ENCODE results near the gene FAM163B. TPM values are rescaled to one million over a fixed set of nuclear protein-coding genes. Genes with fewer than 3 reads are reported as not detected.

Gene FAM163B
- total and polyA plus RNA-seq, 2 donors, result 0.27 to 2.0 TPM

DNA sequence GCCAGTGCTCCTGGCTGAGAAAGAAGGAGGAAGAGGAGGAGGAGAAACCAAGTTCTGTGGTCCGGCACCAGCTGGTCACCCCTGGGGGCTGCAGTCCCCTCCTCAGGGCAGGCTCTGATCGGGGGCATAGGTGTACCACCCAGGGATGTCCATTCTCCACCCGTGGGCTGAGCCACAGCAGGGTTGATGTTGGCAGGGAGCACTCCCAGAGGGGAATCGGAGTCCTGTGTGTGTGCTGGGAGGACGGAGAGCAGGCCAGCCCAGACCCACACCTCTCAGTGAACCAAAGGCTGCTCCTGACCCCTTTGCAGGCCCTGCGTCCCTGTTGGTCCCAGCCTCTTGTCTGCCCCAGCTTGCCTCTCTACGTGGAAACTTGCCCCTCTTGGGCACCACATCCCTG is 79.3 kb downstream of the FAM163B start:
- WGBS, result 93% methylated on average over 7 of the region's 7 CpGs
- Histone ChIP-seq H3K4me3 (ENCODE audit: low read length in 2 of 2) (no peak overlapping the region), H3K27me3 (ENCODE audit: control insufficient read depth in 2 of 2, insufficient read depth in 1 of 2, low read length in 1 of 2) (peaks cover 0 to 56% of the 10 kb centered on the region in 2 donors), H3K9me3 (ENCODE audit: control insufficient read depth in 2 of 2, insufficient read depth in 1 of 2, low read length in 1 of 2) (no peaks in the 10 kb centered on the region), H3K4me1 (ENCODE audit: control insufficient read depth in 2 of 2, insufficient read depth in 2 of 2, low read length in 2 of 2) (peaks cover 29 to 70% of the 10 kb centered on the region in 2 donors), H3K36me3 (ENCODE audit: control insufficient read depth in 2 of 2, insufficient read depth in 2 of 2, low read length in 1 of 2) (no peaks in the 10 kb centered on the region), H3K27ac (ENCODE audit: low read depth in 1 of 2, low read length in 1 of 2) (no peak overlapping the region)
- DNase-seq (ENCODE audit: low read depth in 6 of 9, low spot score in 9 of 9), result no peak

DNA sequence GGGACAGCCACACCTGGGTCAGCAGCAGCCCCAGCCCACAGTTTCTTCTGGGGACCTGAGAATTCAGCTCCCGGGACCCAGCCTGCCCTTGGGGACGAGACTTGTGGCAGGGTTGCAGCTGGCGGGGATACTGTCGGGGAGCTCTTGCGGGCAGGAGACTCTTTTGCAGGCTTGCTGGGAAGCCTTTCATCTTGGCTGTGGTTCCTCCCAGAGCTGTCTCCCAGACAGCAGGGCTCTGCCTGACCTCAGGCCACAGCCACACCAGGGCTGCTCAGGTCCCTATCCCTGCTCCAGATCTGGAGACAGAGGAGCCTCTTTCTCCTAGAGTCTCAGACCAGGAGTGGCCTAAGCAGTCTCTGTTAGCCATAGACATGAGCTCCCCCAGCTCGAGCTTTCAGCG is 79.7 kb downstream of the FAM163B start:
- 49% methylated on average over 7 of the region's 7 CpGs for WGBS
- no peaks in the 10 kb centered on the region for H3K36me3 ChIP-seq (ENCODE audit: control insufficient read depth in 2 of 2, insufficient read depth in 2 of 2, low read length in 1 of 2)
- no peak overlapping the region for H3K4me3 ChIP-seq (ENCODE audit: low read length in 2 of 2)
- peaks cover 0 to 52% of the 10 kb centered on the region in 2 donors for H3K27me3 ChIP-seq (ENCODE audit: control insufficient read depth in 2 of 2, insufficient read depth in 1 of 2, low read length in 1 of 2)
- no peak for DNase-seq (ENCODE audit: low read depth in 6 of 9, low spot score in 9 of 9)
- H3K4me1 ChIP-seq (ENCODE audit: control insufficient read depth in 2 of 2, insufficient read depth in 2 of 2, low read length in 2 of 2), result peaks cover 25 to 66% of the 10 kb centered on the region in 2 donors
- H3K9me3 ChIP-seq (ENCODE audit: control insufficient read depth in 2 of 2, insufficient read depth in 1 of 2, low read length in 1 of 2), result no peaks in the 10 kb centered on the region
- H3K27ac ChIP-seq (ENCODE audit: low read depth in 1 of 2, low read length in 1 of 2), result no peak overlapping the region

DNA sequence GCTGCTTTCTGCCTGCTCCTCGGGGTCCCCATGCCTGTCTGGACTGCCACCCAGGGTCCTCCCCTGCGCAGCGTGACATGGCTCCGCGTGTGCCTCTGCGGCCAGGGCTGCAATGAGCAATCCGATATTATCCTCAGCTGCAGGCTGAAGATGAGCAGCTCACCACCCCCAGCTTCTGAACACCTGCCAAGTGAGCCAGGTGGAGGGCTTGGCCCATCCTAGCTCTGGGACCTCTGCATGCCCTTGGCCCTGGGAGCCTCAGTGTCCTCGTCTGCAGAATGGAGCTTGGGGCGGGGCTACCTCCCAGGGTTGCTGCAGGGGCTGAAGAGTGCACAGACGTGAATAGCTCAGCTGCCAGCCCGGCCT is 80.3 kb downstream of the FAM163B start:
- Histone ChIP-seq H3K27ac (ENCODE audit: low read depth in 1 of 2, low read length in 1 of 2) (no peak overlapping the region), H3K4me3 (ENCODE audit: low read length in 2 of 2) (no peak overlapping the region)
- WGBS, result 90% methylated on average over 11 of the region's 11 CpGs

DNA sequence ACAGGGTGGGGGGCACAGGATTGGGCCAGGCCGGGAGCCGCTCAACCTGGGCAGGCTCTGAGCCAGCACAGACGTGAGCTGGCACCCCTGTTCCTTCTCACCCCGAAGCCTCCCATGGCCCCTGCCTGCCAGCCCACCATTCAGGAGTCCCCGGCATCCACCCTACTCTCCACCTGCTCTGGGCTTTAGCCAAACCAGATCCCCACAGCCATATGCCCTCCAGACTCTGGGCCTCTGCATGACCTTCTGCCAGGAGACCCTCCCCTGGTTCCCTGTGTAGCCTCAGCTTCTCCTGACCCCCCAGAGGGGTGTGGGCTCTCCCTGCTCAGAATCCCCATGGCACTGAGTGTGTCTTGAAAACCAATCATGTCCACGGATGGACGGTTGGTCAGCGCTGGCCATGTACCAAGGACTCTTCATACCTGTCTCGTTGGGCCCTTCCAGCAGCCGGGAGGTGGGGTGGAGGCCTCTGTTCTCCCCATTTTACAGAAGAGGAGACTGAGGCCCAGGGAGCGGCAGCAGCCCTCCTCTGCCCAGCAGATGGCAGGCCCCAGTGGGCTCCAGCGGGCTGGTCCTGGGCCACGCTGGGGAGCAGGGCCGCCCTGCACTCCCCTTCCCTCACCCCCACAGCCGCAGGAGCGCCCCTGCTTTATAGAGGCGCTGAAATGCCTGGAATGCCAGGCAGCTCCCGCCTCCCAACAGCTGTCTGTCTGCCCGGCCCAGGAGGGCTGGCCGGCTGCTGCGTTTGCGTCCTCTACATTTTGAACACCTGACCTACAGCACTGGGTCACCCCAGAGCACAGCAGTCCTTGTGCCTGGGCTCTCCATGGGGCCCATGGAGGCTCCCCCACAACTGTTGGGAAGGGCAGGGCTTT is 81.0 kb downstream of the FAM163B start:
- Histone ChIP-seq H3K4me1 (ENCODE audit: control insufficient read depth in 2 of 2, insufficient read depth in 2 of 2, low read length in 2 of 2) (peaks cover 13 to 54% of the 10 kb centered on the region in 2 donors), H3K36me3 (ENCODE audit: control insufficient read depth in 2 of 2, insufficient read depth in 2 of 2, low read length in 1 of 2) (no peaks in the 10 kb centered on the region), H3K9me3 (ENCODE audit: control insufficient read depth in 2 of 2, insufficient read depth in 1 of 2, low read length in 1 of 2) (no peaks in the 10 kb centered on the region), H3K27me3 (ENCODE audit: control insufficient read depth in 2 of 2, insufficient read depth in 1 of 2, low read length in 1 of 2) (peaks cover 0 to 40% of the 10 kb centered on the region in 2 donors), H3K27ac (ENCODE audit: low read depth in 1 of 2, low read length in 1 of 2) (no peak overlapping the region), H3K4me3 (ENCODE audit: low read length in 2 of 2) (no peak overlapping the region)
- 91% methylated on average over 22 of the region's 22 CpGs for WGBS
- DNase-seq (ENCODE audit: low read depth in 6 of 9, low spot score in 9 of 9), result no peak

More for the DNA sequence above, 80.3 kb downstream of the FAM163B start:
- Histone ChIP-seq H3K9me3 (ENCODE audit: control insufficient read depth in 2 of 2, insufficient read depth in 1 of 2, low read length in 1 of 2) (no peaks in the 10 kb centered on the region), H3K4me1 (ENCODE audit: control insufficient read depth in 2 of 2, insufficient read depth in 2 of 2, low read length in 2 of 2) (peaks cover 19 to 60% of the 10 kb centered on the region in 2 donors), H3K36me3 (ENCODE audit: control insufficient read depth in 2 of 2, insufficient read depth in 2 of 2, low read length in 1 of 2) (no peaks in the 10 kb centered on the region), H3K27me3 (ENCODE audit: control insufficient read depth in 2 of 2, insufficient read depth in 1 of 2, low read length in 1 of 2) (peaks cover 0 to 46% of the 10 kb centered on the region in 2 donors)
- DNase-seq (ENCODE audit: low read depth in 6 of 9, low spot score in 9 of 9), result no peak

DNA sequence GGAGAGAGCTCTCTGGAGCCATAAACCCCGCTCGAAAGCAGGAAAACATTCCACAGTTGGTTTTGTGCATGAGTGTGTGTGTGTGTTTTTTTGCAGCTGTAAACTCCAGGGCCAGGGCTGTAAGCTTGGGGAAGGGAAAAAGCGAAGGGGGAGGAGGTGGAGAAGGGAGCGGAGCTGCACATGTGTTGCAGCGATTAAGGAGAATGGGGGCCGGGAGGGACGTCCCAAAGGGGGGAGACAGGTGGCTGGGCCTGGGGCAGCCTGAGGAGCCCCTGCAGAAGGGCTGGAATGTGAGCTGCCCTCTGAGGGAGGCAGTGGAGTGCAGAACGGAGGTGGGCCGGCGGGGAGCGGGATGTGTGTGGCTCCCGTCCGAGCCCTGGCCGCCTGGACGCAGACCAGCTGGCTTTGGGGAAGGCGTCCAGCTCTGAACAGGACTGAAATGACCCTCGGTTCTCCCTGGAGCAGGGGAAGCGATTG is 81.7 kb downstream of the FAM163B start:
- DNase-seq (ENCODE audit: low read depth in 6 of 9, low spot score in 9 of 9), result no peak
- H3K4me1 ChIP-seq (ENCODE audit: control insufficient read depth in 2 of 2, insufficient read depth in 2 of 2, low read length in 2 of 2), result peaks cover 10 to 51% of the 10 kb centered on the region in 2 donors
- peaks cover 0 to 35% of the 10 kb centered on the region in 2 donors for H3K27me3 ChIP-seq (ENCODE audit: control insufficient read depth in 2 of 2, insufficient read depth in 1 of 2, low read length in 1 of 2)
- WGBS, result 94% methylated on average over 18 of the region's 18 CpGs
- H3K36me3 ChIP-seq (ENCODE audit: control insufficient read depth in 2 of 2, insufficient read depth in 2 of 2, low read length in 1 of 2), result no peaks in the 10 kb centered on the region
- no peaks in the 10 kb centered on the region for H3K9me3 ChIP-seq (ENCODE audit: control insufficient read depth in 2 of 2, insufficient read depth in 1 of 2, low read length in 1 of 2)
- no peak overlapping the region for H3K27ac ChIP-seq (ENCODE audit: low read depth in 1 of 2, low read length in 1 of 2)
- H3K4me3 ChIP-seq (ENCODE audit: low read length in 2 of 2), result no peak overlapping the region

Other genes with a start within 250 kb of the FAM163B start
- gene SURF4, start 233.3 kb downstream of the FAM163B start, total RNA-seq, result 87.3 TPM
- 52.0 TPM for gene SURF4, start 233.3 kb downstream of the FAM163B start, polyA plus RNA-seq
- gene STKLD1, start 233.0 kb downstream of the FAM163B start, total RNA-seq, result 0.94 TPM
- gene STKLD1, start 233.0 kb downstream of the FAM163B start, polyA plus RNA-seq, result 1.5 TPM
- gene REXO4, start 191.4 kb downstream of the FAM163B start, total RNA-seq, result 20.4 TPM
- gene REXO4, start 191.4 kb downstream of the FAM163B start, polyA plus RNA-seq, result 17.5 TPM
- gene ADAMTS13, start 187.0 kb downstream of the FAM163B start, total RNA-seq, result 0.94 TPM
- gene ADAMTS13, start 187.0 kb downstream of the FAM163B start, polyA plus RNA-seq, result 11.8 TPM
- 6.1 TPM for gene CACFD1, start 149.4 kb downstream of the FAM163B start, total RNA-seq
- 9.1 TPM for gene CACFD1, start 149.4 kb downstream of the FAM163B start, polyA plus RNA-seq
- gene SLC2A6, start 130.3 kb downstream of the FAM163B start, total RNA-seq, result 2.0 TPM
- 5.5 TPM for gene SLC2A6, start 130.3 kb downstream of the FAM163B start, polyA plus RNA-seq
- gene MYMK, start 84.4 kb downstream of the FAM163B start, total RNA-seq, result 0.47 TPM
- gene MYMK, start 84.4 kb downstream of the FAM163B start, polyA plus RNA-seq, result 0.39 TPM
- 1.7 TPM for gene ADAMTSL2, start 74.7 kb downstream of the FAM163B start, total RNA-seq
- gene ADAMTSL2, start 74.7 kb downstream of the FAM163B start, polyA plus RNA-seq, result 0.68 TPM
- 0.28 TPM for gene DBH, start 27.0 kb upstream of the FAM163B start, total RNA-seq
- 0.25 TPM for gene DBH, start 27.0 kb upstream of the FAM163B start, polyA plus RNA-seq
- gene SARDH, start 129.0 kb upstream of the FAM163B start, total RNA-seq, result 13.1 TPM
- gene SARDH, start 129.0 kb upstream of the FAM163B start, polyA plus RNA-seq, result 5.4 TPM